ENCODE results near the gene RDX.
"Not testable (repeated sequence)": the region's sequence is repeated elsewhere in the genome, so short reads cannot be mapped to it uniquely, and the experiment has no call there.

RDX gene

DNA sequence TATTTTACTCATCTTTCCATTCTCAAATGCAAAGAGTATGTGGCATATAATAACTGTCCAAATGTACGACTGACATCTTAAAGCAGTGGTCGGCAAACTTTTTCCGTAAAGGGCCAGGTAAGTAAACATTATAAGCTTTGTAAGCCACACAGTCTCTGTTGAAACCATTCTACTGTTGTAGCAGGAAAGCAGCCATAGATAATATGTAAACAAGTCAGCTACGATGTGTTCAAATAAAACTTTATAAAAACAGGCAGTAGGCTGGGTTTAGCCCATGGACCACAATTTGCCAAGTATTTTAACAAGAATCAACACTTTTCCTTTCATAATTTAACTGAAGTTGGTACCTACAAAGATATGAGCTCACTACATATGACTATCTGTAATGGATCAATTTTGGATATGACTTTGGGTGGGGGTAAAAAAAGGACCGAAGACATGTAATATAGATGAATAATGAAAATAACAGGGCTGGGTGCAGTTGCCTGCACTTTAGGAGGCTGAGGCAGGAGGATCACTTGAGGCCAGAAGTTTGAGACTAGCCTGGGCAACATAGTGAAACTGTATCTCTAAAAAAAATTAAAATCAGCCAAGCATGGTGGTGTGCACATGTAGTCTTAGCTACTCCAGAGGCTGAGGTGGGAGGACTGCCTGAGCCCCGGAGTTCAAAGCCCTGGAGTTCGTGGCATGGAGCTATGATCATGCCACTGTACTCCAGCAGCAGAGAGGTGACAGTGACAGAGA, 5.7 kb downstream of the RDX start:
- no peaks in the 10 kb centered on the region for H3K9me3 ChIP-seq (ENCODE audit: insufficient read depth, low read depth, low read length)
- no peaks in the 10 kb centered on the region for H3K27me3 ChIP-seq (ENCODE audit: insufficient read depth, low read length)
- no peak overlapping the region for H3K4me3 ChIP-seq (ENCODE audit: low read length)
- H3K27ac ChIP-seq (ENCODE audit: low read length) = no peak overlapping the region
- H3K36me3 ChIP-seq (ENCODE audit: insufficient read depth, low read depth, low read length) = no peaks in the 10 kb centered on the region
- H3K9ac ChIP-seq (ENCODE audit: low read depth, low read length) = no peak overlapping the region
- H3K4me1 ChIP-seq (ENCODE audit: insufficient read depth, low read length) = peaks cover 27% of the 10 kb centered on the region

- no peak overlapping the region for H3K27ac ChIP-seq (ENCODE audit: low read length)
- no peaks in the 10 kb centered on the region for H3K36me3 ChIP-seq (ENCODE audit: insufficient read depth, low read depth, low read length)
- no peaks in the 10 kb centered on the region for H3K27me3 ChIP-seq (ENCODE audit: insufficient read depth, low read length)
- H3K9ac ChIP-seq (ENCODE audit: low read depth, low read length) = no peak overlapping the region
- no peak overlapping the region for H3K4me3 ChIP-seq (ENCODE audit: low read length)
- peaks cover 19% of the 10 kb centered on the region; the same call in 1 of the 2 replicates for H3K4me1 ChIP-seq (ENCODE audit: insufficient read depth, low read length)
- no peaks in the 10 kb centered on the region for H3K9me3 ChIP-seq (ENCODE audit: insufficient read depth, low read depth, low read length)
Measured at GRCh38 chr11:110289472-110289871, 6.9 kb downstream of the RDX start.

- Histone ChIP-seq H3K9ac (ENCODE audit: low read depth, low read length) (no peak overlapping the region), H3K27ac (ENCODE audit: low read length) (no peak overlapping the region), H3K4me1 (ENCODE audit: insufficient read depth, low read length) (peaks cover 7% of the 10 kb centered on the region; the same call in 1 of the 2 replicates), H3K4me3 (ENCODE audit: low read length) (no peak overlapping the region), H3K27me3 (ENCODE audit: insufficient read depth, low read length) (no peaks in the 10 kb centered on the region), H3K9me3 (ENCODE audit: insufficient read depth, low read depth, low read length) (no peaks in the 10 kb centered on the region), H3K36me3 (ENCODE audit: insufficient read depth, low read depth, low read length) (no peaks in the 10 kb centered on the region)
Measured at GRCh38 chr11:110287537-110287936, 8.9 kb downstream of the RDX start.

- H3K4me3 ChIP-seq (ENCODE audit: low read length) = no peak overlapping the region
- peaks cover 7% of the 10 kb centered on the region; the same call in 1 of the 2 replicates for H3K4me1 ChIP-seq (ENCODE audit: insufficient read depth, low read length)
- no peaks in the 10 kb centered on the region for H3K27me3 ChIP-seq (ENCODE audit: insufficient read depth, low read length)
- no peaks in the 10 kb centered on the region for H3K36me3 ChIP-seq (ENCODE audit: insufficient read depth, low read depth, low read length)
- no peak overlapping the region for H3K9ac ChIP-seq (ENCODE audit: low read depth, low read length)
- H3K9me3 ChIP-seq (ENCODE audit: insufficient read depth, low read depth, low read length) = no peaks in the 10 kb centered on the region
- H3K27ac ChIP-seq (ENCODE audit: low read length) = no peak overlapping the region
Measured at GRCh38 chr11:110286298-110287040, 9.9 kb downstream of the RDX start.

DNA sequence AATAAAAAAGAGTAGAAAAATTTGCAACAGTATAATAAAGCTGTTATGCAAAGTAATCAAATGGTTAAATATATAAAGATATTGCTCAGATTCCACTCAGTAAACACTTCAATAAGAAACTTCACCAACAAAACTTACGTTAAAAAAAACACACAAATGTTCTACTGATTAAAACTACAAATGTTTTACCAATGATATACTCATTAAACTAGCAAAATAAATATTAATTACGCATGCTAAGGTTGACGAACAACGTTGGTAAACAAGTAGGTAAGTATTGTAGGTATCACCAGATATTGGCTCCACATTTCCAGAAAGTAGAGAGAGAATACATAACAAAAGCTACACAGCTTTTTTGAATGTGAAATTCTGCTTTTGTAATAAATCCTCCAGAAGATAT, 12.6 kb downstream of the RDX start:
- H3K9ac ChIP-seq (ENCODE audit: low read depth, low read length) = no peak overlapping the region
- H3K4me1 ChIP-seq (ENCODE audit: insufficient read depth, low read length) = peaks cover 7% of the 10 kb centered on the region; the same call in 1 of the 2 replicates
- H3K27ac ChIP-seq (ENCODE audit: low read length) = no peak overlapping the region
- no peaks in the 10 kb centered on the region for H3K9me3 ChIP-seq (ENCODE audit: insufficient read depth, low read depth, low read length)
- no peaks in the 10 kb centered on the region for H3K27me3 ChIP-seq (ENCODE audit: insufficient read depth, low read length)
- H3K36me3 ChIP-seq (ENCODE audit: insufficient read depth, low read depth, low read length) = peaks cover 6% of the 10 kb centered on the region; the same call in 1 of the 2 replicates
- H3K4me3 ChIP-seq (ENCODE audit: low read length) = no peak overlapping the region

- H3K4me1 ChIP-seq (ENCODE audit: insufficient read depth, low read length); H3K27ac ChIP-seq (ENCODE audit: low read length); H3K9me3 ChIP-seq (ENCODE audit: insufficient read depth, low read depth, low read length); H3K4me3 ChIP-seq (ENCODE audit: low read length); H3K9ac ChIP-seq (ENCODE audit: low read depth, low read length); H3K27me3 ChIP-seq (ENCODE audit: insufficient read depth, low read length): not testable (repeated sequence)
- H3K36me3 ChIP-seq (ENCODE audit: insufficient read depth, low read depth, low read length) = peaks cover 36% of the 10 kb centered on the region; the same call in 1 of the 2 replicates
Measured at GRCh38 chr11:110280595-110280994, 15.8 kb downstream of the RDX start.

- no peak overlapping the region for H3K9ac ChIP-seq (ENCODE audit: low read depth, low read length)
- no peaks in the 10 kb centered on the region for H3K4me1 ChIP-seq (ENCODE audit: insufficient read depth, low read length)
- no peak overlapping the region for H3K4me3 ChIP-seq (ENCODE audit: low read length)
- H3K27ac ChIP-seq (ENCODE audit: low read length) = no peak overlapping the region
- H3K9me3 ChIP-seq (ENCODE audit: insufficient read depth, low read depth, low read length) = no peaks in the 10 kb centered on the region
- H3K27me3 ChIP-seq (ENCODE audit: insufficient read depth, low read length) = no peaks in the 10 kb centered on the region
- peaks cover 43% of the 10 kb centered on the region; the same call in 1 of the 2 replicates for H3K36me3 ChIP-seq (ENCODE audit: insufficient read depth, low read depth, low read length)
Measured at GRCh38 chr11:110279881-110280280, 16.5 kb downstream of the RDX start.

DNA sequence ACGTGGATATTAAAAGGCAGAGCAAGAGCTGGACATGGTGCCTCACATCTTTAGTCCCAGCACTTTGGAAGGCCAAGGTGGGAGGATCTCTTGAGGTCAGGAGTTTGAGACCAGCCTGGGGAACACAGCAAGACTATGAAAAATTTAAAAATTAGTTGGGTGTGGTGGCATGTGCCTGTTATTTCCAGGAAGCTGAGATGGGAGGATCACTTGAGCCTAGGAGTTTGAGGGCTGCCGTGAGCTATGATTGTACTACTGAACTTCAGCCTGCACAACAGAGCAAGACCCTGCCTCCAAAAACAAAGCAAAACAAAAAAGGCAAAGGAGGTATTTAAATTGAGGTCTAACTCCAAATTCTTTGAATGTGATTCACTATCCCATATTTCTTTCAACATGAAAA, 23.5 kb downstream of the RDX start:
- Histone ChIP-seq H3K27ac (ENCODE audit: low read length) (no peak overlapping the region), H3K9ac (ENCODE audit: low read depth, low read length) (no peak overlapping the region), H3K4me1 (ENCODE audit: insufficient read depth, low read length) (no peaks in the 10 kb centered on the region), H3K9me3 (ENCODE audit: insufficient read depth, low read depth, low read length) (no peaks in the 10 kb centered on the region), H3K4me3 (ENCODE audit: low read length) (no peak overlapping the region), H3K27me3 (ENCODE audit: insufficient read depth, low read length) (no peaks in the 10 kb centered on the region), H3K36me3 (ENCODE audit: insufficient read depth, low read depth, low read length) (peaks cover 79% of the 10 kb centered on the region)

- no peaks in the 10 kb centered on the region for H3K27me3 ChIP-seq (ENCODE audit: insufficient read depth, low read length)
- peaks cover 58% of the 10 kb centered on the region for H3K36me3 ChIP-seq (ENCODE audit: insufficient read depth, low read depth, low read length)
- no peak overlapping the region for H3K4me3 ChIP-seq (ENCODE audit: low read length)
- H3K9ac ChIP-seq (ENCODE audit: low read depth, low read length) = no peak overlapping the region
- no peaks in the 10 kb centered on the region for H3K4me1 ChIP-seq (ENCODE audit: insufficient read depth, low read length)
- no peak overlapping the region for H3K27ac ChIP-seq (ENCODE audit: low read length)
- H3K9me3 ChIP-seq (ENCODE audit: insufficient read depth, low read depth, low read length) = no peaks in the 10 kb centered on the region
Measured at GRCh38 chr11:110269996-110270395, 26.4 kb downstream of the RDX start.

GRCh38 chr11:110268441-110268840, 28.0 kb downstream of the RDX start:
- no peaks in the 10 kb centered on the region for H3K27me3 ChIP-seq (ENCODE audit: insufficient read depth, low read length)
- H3K9ac ChIP-seq (ENCODE audit: low read depth, low read length) = no peak overlapping the region
- H3K4me3 ChIP-seq (ENCODE audit: low read length) = no peak overlapping the region
- H3K9me3 ChIP-seq (ENCODE audit: insufficient read depth, low read depth, low read length) = no peaks in the 10 kb centered on the region
- no peaks in the 10 kb centered on the region for H3K4me1 ChIP-seq (ENCODE audit: insufficient read depth, low read length)
- peaks cover 67% of the 10 kb centered on the region for H3K36me3 ChIP-seq (ENCODE audit: insufficient read depth, low read depth, low read length)
- no peak overlapping the region for H3K27ac ChIP-seq (ENCODE audit: low read length)

DNA sequence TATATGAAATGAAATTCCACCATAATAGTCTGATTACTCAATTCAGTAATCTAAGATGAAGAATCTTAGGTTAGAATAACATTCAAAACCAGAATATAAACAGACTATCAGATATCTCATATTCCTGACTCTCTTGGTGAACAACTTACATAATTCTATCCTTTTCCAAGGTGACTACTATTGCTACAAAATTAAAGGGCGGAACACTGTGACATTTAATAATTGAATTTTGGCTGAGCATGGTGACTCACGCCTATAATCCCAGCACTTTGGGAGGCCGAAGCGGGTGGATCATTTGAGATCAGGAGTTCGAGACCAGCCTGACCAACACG, 34.4 kb downstream of the RDX start:
- H3K4me1 ChIP-seq (ENCODE audit: insufficient read depth, low read length) = no peaks in the 10 kb centered on the region
- no peak overlapping the region for H3K4me3 ChIP-seq (ENCODE audit: low read length)
- no peaks in the 10 kb centered on the region for H3K9me3 ChIP-seq (ENCODE audit: insufficient read depth, low read depth, low read length)
- H3K27me3 ChIP-seq (ENCODE audit: insufficient read depth, low read length) = no peaks in the 10 kb centered on the region
- H3K27ac ChIP-seq (ENCODE audit: low read length) = no peak overlapping the region
- peaks cover 80% of the 10 kb centered on the region for H3K36me3 ChIP-seq (ENCODE audit: insufficient read depth, low read depth, low read length)
- H3K9ac ChIP-seq (ENCODE audit: low read depth, low read length) = no peak overlapping the region

Measured in iPS-20b (cell line).